ENCODE measurements around the gene PSTPIP2.

GRCh38 chr18:46097801-46098615 is 25.9 kb upstream of the PSTPIP2 start, which contains the start of gene ATP5F1A:
- TF ChIP-seq CTCF (conservative IDR thresholded peaks at IDR 0.05; ENCODE audit: low read length) (peak; percentile 29; the same call in 1 of the 2 replicates), EZH2phosphoT487 (IDR thresholded peaks at IDR 0.05; ENCODE audit: borderline replicate concordance) (no peak)
